ENCODE results near the gene TAOK3. TPM values are rescaled to one million over a fixed set of nuclear protein-coding genes. Genes with fewer than 3 reads are reported as not detected.

The TAOK3 gene
- total and polyA plus RNA-seq, 9 of the 15 experiments (the other 6 are each of a cell fraction or from before 2014, with no cell fraction given) = 24.3 to 83.5 (median 47.1) TPM

DNA sequence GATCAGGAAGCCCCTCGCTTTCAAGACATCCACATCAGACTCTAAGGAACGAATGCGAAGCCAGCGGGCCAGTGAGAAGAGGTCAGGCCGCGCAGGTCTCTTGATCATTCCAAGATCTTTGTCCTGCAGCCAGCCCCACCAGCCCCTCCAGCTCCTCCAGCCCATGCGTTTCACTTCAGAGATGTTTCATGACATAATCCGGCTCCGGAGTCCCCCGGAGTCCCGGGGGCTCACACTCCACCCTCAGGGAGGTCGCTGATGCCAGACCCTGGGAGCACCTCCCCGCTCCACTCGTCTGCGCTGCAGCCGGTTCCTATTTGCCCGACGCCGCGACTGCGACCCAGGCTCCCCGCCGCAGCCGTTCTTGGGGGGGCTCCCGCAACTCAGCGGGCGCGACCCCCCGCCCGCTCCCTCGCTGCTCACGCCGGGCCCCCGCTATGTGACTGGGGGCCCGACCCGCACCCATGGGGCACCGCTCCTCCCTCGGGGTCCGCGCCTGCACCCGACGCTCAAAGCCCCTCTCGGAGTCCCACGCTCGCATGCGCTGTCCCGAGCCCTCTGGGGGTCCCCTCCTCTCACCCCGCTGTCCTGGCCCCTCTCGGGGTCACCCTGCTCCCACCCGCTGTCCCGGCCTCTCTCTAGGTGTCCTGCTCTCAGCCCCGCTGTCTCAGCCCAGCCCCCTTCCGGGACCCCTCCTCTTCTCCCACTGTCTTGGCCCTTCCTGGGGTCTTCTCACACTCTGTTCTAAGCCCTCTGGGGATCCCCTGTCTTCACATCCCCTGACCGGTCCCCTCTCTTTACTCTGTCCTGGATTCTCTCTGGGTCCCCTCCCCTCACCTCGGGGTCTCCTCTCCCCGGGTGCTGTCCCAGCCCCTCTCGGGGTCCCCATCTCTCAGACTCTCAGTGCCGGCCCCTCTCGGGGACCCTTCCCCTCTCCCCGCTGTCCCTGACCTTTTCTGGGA lies 1.1 kb downstream of the TAOK3 start (continued):
- TF ChIP-seq, protein P1, sequence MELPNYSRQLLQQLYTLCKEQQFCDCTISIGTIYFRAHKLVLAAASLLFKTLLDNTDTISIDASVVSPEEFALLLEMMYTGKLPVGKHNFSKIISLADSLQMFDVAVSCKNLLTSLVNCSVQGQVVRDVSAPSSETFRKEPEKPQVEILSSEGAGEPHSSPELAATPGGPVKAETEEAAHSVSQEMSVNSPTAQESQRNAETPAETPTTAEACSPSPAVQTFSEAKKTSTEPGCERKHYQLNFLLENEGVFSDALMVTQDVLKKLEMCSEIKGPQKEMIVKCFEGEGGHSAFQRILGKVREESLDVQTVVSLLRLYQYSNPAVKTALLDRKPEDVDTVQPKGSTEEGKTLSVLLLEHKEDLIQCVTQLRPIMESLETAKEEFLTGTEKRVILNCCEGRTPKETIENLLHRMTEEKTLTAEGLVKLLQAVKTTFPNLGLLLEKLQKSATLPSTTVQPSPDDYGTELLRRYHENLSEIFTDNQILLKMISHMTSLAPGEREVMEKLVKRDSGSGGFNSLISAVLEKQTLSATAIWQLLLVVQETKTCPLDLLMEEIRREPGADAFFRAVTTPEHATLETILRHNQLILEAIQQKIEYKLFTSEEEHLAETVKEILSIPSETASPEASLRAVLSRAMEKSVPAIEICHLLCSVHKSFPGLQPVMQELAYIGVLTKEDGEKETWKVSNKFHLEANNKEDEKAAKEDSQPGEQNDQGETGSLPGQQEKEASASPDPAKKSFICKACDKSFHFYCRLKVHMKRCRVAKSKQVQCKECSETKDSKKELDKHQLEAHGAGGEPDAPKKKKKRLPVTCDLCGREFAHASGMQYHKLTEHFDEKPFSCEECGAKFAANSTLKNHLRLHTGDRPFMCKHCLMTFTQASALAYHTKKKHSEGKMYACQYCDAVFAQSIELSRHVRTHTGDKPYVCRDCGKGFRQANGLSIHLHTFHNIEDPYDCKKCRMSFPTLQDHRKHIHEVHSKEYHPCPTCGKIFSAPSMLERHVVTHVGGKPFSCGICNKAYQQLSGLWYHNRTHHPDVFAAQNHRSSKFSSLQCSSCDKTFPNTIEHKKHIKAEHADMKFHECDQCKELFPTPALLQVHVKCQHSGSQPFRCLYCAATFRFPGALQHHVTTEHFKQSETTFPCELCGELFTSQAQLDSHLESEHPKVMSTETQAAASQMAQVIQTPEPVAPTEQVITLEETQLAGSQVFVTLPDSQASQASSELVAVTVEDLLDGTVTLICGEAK (IDR thresholded peaks at IDR 0.05) = 0 out of 2 replicates have a peak, but pooled peaks have one; percentile 13
- TF ChIP-seq, protein P1 (CRISPR knock-in tag; IDR thresholded peaks at IDR 0.05) = no peak
- TF ChIP-seq HDAC1 (IDR thresholded peaks at IDR 0.05) (no peak), BRF1 (IDR thresholded peaks at IDR 0.05; ENCODE audit: borderline replicate concordance, extremely low read depth, insufficient read length) (no peak), SREBF2 (CRISPR knock-in tag; IDR thresholded peaks at IDR 0.05) (no peak), FOXP1 (CRISPR knock-in tag; IDR thresholded peaks at IDR 0.05) (no peak), SIN3B (IDR thresholded peaks at IDR 0.05; ENCODE audit: low read depth) (peak; percentile 31; the same call in 1 of the 2 replicates), NRF1 (conservative IDR thresholded peaks at IDR 0.05 in 1 of 2, IDR thresholded peaks at IDR 0.05 in 1 of 2) (peak; percentile 73 to 75), NFE2L1 (tag; IDR thresholded peaks at IDR 0.05; ENCODE audit: borderline replicate concordance, low read depth) (no peak)
- TF ChIP-seq, protein P2, sequence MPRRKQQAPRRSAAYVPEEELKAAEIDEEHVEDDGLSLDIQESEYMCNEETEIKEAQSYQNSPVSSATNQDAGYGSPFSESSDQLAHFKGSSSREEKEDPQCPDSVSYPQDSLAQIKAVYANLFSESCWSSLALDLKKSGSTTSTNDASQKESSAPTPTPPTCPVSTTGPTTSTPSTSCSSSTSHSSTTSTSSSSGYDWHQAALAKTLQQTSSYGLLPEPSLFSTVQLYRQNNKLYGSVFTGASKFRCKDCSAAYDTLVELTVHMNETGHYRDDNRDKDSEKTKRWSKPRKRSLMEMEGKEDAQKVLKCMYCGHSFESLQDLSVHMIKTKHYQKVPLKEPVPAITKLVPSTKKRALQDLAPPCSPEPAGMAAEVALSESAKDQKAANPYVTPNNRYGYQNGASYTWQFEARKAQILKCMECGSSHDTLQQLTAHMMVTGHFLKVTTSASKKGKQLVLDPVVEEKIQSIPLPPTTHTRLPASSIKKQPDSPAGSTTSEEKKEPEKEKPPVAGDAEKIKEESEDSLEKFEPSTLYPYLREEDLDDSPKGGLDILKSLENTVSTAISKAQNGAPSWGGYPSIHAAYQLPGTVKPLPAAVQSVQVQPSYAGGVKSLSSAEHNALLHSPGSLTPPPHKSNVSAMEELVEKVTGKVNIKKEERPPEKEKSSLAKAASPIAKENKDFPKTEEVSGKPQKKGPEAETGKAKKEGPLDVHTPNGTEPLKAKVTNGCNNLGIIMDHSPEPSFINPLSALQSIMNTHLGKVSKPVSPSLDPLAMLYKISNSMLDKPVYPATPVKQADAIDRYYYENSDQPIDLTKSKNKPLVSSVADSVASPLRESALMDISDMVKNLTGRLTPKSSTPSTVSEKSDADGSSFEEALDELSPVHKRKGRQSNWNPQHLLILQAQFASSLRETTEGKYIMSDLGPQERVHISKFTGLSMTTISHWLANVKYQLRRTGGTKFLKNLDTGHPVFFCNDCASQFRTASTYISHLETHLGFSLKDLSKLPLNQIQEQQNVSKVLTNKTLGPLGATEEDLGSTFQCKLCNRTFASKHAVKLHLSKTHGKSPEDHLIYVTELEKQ (CRISPR knock-in tag; IDR thresholded peaks at IDR 0.05) = no peak
- TF ChIP-seq, protein P3, sequence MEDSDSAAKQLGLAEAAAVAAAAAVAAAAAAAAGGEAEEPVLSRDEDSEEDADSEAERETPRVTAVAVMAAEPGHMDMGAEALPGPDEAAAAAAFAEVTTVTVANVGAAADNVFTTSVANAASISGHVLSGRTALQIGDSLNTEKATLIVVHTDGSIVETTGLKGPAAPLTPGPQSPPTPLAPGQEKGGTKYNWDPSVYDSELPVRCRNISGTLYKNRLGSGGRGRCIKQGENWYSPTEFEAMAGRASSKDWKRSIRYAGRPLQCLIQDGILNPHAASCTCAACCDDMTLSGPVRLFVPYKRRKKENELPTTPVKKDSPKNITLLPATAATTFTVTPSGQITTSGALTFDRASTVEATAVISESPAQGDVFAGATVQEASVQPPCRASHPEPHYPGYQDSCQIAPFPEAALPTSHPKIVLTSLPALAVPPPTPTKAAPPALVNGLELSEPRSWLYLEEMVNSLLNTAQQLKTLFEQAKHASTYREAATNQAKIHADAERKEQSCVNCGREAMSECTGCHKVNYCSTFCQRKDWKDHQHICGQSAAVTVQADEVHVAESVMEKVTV (CRISPR knock-in tag; IDR thresholded peaks at IDR 0.05) = no peak

Measured in K562 (cell line).